OCI-LY7 (cell line): Measurements from ENCODE around the gene RRAGC. TPM values are rescaled to one million over a fixed set of nuclear protein-coding genes. Genes with fewer than 3 reads are reported as not detected.

Experiments used
- BruUV-seq: library from RNA; stranded (reverse); fragments of 400-500 nt; replicated peaks from 2 replicates; lab custom pipeline; 2021; lab: Mats Ljungman, UMichigan
- CTCF ChIA-PET: fragments of 300-600 bp; sonication (Branson Sonifier 250); formaldehyde crosslinking; loops from one replicate; lab custom pipeline; 2022; ENCODE audit warnings: antibody characterized with exemption; ENCODE audit not compliant: unreplicated experiment; lab: Charles Lee
- POLR2A ChIA-PET: fragments of 300-600 bp; sonication (Branson Sonifier 250); formaldehyde crosslinking; loops from one replicate; lab custom pipeline; 2022; ENCODE audit warnings: antibody characterized with exemption; lab: Charles Lee
- DNase-seq: peaks from one replicate; pipeline ENCODE4 v3.0.0-alpha.2; 2015; ENCODE audit warnings: low spot score
- H2AFZ ChIP-seq: fragments of 200-600 bp; sonication (generic), shearing (Covaris generic); 2 replicates; pipeline ENCODE4 v1.6.1; 2014; ENCODE audit warnings: mild to moderate bottlenecking, antibody characterized with exemption, low read length, moderate library complexity
- H3K27ac ChIP-seq: fragments of 200-600 bp; sonication (generic); 2 replicates; pipeline ENCODE4 v1.5.1; 2014; ENCODE audit warnings: mixed run types, low read depth, mild to moderate bottlenecking, moderate library complexity, low read length, inconsistent platforms; ENCODE audit not compliant: poor library complexity, severe bottlenecking
- H3K36me3 ChIP-seq: fragments of 200-600 bp; sonication (generic); 2 replicates; pipeline ENCODE4 v1.6.1; 2014; ENCODE audit warnings: mild to moderate bottlenecking, antibody characterized with exemption, low read length, moderate library complexity, mixed read lengths; ENCODE audit not compliant: insufficient read depth
- H3K4me1 ChIP-seq: fragments of 200-600 bp; sonication (generic); 2 replicates; pipeline ENCODE4 v1.5.1; 2014; ENCODE audit warnings: mild to moderate bottlenecking, low read length; ENCODE audit not compliant: insufficient read depth, poor library complexity, severe bottlenecking
- H3K4me2 ChIP-seq: fragments of 200-600 bp; sonication (generic); 2 replicates; pipeline ENCODE4 v1.6.1; 2014; ENCODE audit warnings: mild to moderate bottlenecking, low read length
- H3K4me3 ChIP-seq: fragments of 200-600 bp; sonication (generic); 2 replicates; pipeline ENCODE4 v1.5.1; 2014; ENCODE audit warnings: mild to moderate bottlenecking, low read depth, low read length; ENCODE audit not compliant: poor library complexity, severe bottlenecking
- H3K79me2 ChIP-seq: fragments of 200-600 bp; sonication (generic); 2 replicates; pipeline ENCODE4 v1.6.1; 2016; ENCODE audit warnings: low read depth, mild to moderate bottlenecking, low read length, moderate library complexity, mixed read lengths; ENCODE audit not compliant: insufficient read depth
- H3K9me2 ChIP-seq: fragments of 200-600 bp; sonication (generic); 2 replicates; pipeline ENCODE4 v1.6.1; 2016; ENCODE audit warnings: mild to moderate bottlenecking, low read length, mixed read lengths; ENCODE audit not compliant: insufficient read depth
- H3K9me3 ChIP-seq: fragments of 200-600 bp; sonication (generic); 2 replicates; pipeline ENCODE4 v1.6.1; 2014; ENCODE audit warnings: mild to moderate bottlenecking, mixed run types, low read length, mixed read lengths
- H4K20me1 ChIP-seq: fragments of 200-600 bp; sonication (generic); 2 replicates; pipeline ENCODE4 v1.6.1; 2014; ENCODE audit warnings: mild to moderate bottlenecking, antibody characterized with exemption, low read length, moderate library complexity, mixed read lengths; ENCODE audit not compliant: insufficient read depth
- CTCF ChIP-seq: fragments of 200-600 bp; sonication (generic); conservative IDR thresholded peaks from 2 replicates; pipeline ENCODE4 v1.5.1; 2014; ENCODE audit warnings: mild to moderate bottlenecking, antibody characterized with exemption, low read length, moderate library complexity, mixed read lengths
- EZH2phosphoT487 ChIP-seq: fragments of 200-600 bp; sonication (generic); IDR thresholded peaks from 2 replicates; pipeline ENCODE4 v1.6.1; 2018; ENCODE audit warnings: low read depth, borderline replicate concordance, mild to moderate bottlenecking, mixed run types, antibody characterized with exemption, low read length, moderate library complexity, mixed read lengths
- intact Hi-C: fragments of 100-400 bp; cut with micrococcal nuclease; formaldehyde crosslinking; loops from one replicate; pipeline ENCODE4 v1.10.0; 2022; ENCODE audit not compliant: unreplicated experiment
- total RNA-seq, 2 experiments: library from RNA; depleted of rRNA in 1 of 2; stranded (reverse); fragments of >200 nt in 1 of 2; shearing (Covaris generic) in 1 of 2; gene quantifications; 2 replicates each; pipeline ENCODE4 v1.2.3, GENCODE V29; 2014 to 2022

RRAGC gene
- total RNA-seq, 2 experiments from 2014 or later = 4.8 to 19.6 TPM

GRCh38 chr1:38889589-38889988 lies 30.0 kb upstream of the RRAGC start:
- H3K9me3 ChIP-seq = no peaks in the 10 kb centered on the region
- TF ChIP-seq EZH2phosphoT487 = no peak
- H3K4me1 ChIP-seq = no peaks in the 10 kb centered on the region
- intact Hi-C loops = no loop called here
- no peak overlapping the region for H2AFZ ChIP-seq
- no peak for DNase-seq
- BruUV-seq = no TSS peak
- POLR2A ChIA-PET = no interaction called here
- H4K20me1 ChIP-seq = no peaks in the 10 kb centered on the region
- CTCF ChIA-PET = no interaction called here
- H3K9me2 ChIP-seq = no peaks in the 10 kb centered on the region
- no peak overlapping the region for H3K4me3 ChIP-seq
- H3K79me2 ChIP-seq = no peaks in the 10 kb centered on the region
- no peak overlapping the region for H3K4me2 ChIP-seq
- H3K27ac ChIP-seq = no peak overlapping the region
- H3K36me3 ChIP-seq = no peaks in the 10 kb centered on the region

DNA sequence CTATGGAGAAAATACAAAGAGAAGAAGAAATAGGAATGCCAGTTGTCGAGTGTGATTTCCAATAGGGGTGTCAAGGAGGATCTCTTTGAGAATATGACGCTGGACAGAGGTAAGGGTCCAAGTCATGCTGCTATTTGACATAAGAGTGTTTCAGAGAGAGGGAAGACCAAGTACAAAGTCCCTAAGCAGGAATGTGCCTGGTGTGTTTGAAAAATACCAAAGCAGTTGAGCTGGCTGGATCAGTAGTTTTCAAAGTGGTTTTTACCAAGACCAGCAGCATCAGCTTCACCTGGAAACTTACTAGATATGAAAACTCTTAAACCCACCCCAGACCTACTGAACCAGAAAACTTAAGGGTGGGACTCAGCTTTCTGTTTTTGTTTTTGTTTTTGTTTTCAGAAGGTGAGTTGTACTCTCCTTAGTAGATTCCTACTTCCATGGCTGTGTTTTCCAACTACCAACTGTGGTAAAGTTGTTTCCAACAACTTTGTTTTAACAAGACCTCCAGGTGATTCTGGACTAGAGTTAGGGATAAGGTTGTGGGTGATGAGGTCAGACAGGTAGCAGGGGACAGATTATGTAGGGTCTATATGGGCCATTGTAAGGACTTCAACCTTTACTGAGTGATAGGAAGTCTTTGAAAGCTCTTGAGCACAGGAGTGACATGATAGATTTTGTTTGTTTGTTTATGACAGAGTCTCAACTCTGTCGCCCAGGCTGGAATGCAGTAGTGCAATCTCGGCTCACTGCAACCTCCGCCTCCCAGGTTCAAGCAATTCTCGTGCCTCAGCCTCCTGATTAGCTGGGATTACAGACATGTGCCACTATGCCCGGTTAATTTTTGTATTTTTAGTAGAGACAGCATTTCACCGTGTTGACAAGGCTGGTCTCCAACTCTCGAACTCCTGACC lies 29.1 kb upstream of the RRAGC start:
- BruUV-seq = no TSS peak
- Histone ChIP-seq H3K36me3 (no peaks in the 10 kb centered on the region), H3K79me2 (no peaks in the 10 kb centered on the region), H3K4me1 (no peaks in the 10 kb centered on the region), H4K20me1 (no peaks in the 10 kb centered on the region), H3K4me2 (no peak overlapping the region), H3K9me2 (no peaks in the 10 kb centered on the region), H3K9me3 (no peaks in the 10 kb centered on the region), H2AFZ (no peak overlapping the region), H3K27ac (no peak overlapping the region), H3K4me3 (no peak overlapping the region)
- ChIA-PET POLR2A (interaction anchor here (0.6 kb wide), 1 partner anchor 118 kb away, joined by 7 read pairs; no protein-coding TSS in a partner anchor), CTCF (no interaction called here)
- TF ChIP-seq CTCF (no peak), EZH2phosphoT487 (no peak)
- intact Hi-C loops = no loop called here
- DNase-seq = no peak

- no TSS peak for BruUV-seq
- intact Hi-C loops = no loop called here
- Histone ChIP-seq H3K4me3 (no peak overlapping the region), H3K9me3 (no peaks in the 10 kb centered on the region), H3K4me2 (no peak overlapping the region), H2AFZ (no peak overlapping the region), H3K36me3 (no peaks in the 10 kb centered on the region), H3K9me2 (no peaks in the 10 kb centered on the region), H4K20me1 (no peaks in the 10 kb centered on the region), H3K27ac (no peak overlapping the region), H3K4me1 (no peaks in the 10 kb centered on the region), H3K79me2 (no peaks in the 10 kb centered on the region)
- TF ChIP-seq CTCF = no peak
- no peak for TF ChIP-seq EZH2phosphoT487
- POLR2A ChIA-PET = no interaction called here
- no peak for DNase-seq
- CTCF ChIA-PET = no interaction called here
These were observed 25.5 kb upstream of the RRAGC start for GRCh38 chr1:38885092-38885491.
